HepG2 (cell line): ENCODE measurements around the gene IL1RL2. TPM values are rescaled to one million over a fixed set of nuclear protein-coding genes. Genes with fewer than 3 reads are reported as not detected.

Experiments used
- ETV5 ChIP-seq: IDR thresholded peaks from 2 replicates; pipeline ENCODE4 v1.6.1; 2018; ENCODE audit warnings: missing biosample characterization, missing genetic modification reagents, inconsistent platforms, borderline replicate concordance
- HMG20A ChIP-seq: IDR thresholded peaks from 2 replicates; pipeline ENCODE4 v1.6.1; 2016; ENCODE audit warnings: borderline replicate concordance
- MED13 ChIP-seq: sonication (generic); formaldehyde crosslinking; IDR thresholded peaks from 2 replicates; pipeline ENCODE4 v1.5.0; 2020; ENCODE audit warnings: missing genetic modification reagents
- PAWR ChIP-seq: sonication (generic); formaldehyde crosslinking; IDR thresholded peaks from 2 replicates; pipeline ENCODE4 v1.4.0; 2020; ENCODE audit warnings: missing genetic modification reagents, mild to moderate bottlenecking, borderline replicate concordance
- RBM39 ChIP-seq: fragments of 200-400 bp; formaldehyde crosslinking; IDR thresholded peaks from one replicate; pipeline ENCODE4 v1.6.1; 2018; ENCODE audit warnings: antibody characterized with exemption, mild to moderate bottlenecking, low read depth, low read length; ENCODE audit not compliant: poor library complexity, severe bottlenecking
- SIX1 ChIP-seq: sonication (generic); formaldehyde crosslinking; IDR thresholded peaks from 2 replicates; pipeline ENCODE4 v1.4.0; 2020; ENCODE audit warnings: missing genetic modification reagents, borderline replicate concordance
- SP140L ChIP-seq: sonication (generic); formaldehyde crosslinking; IDR thresholded peaks from 2 replicates; pipeline ENCODE4 v1.4.0; 2020; ENCODE audit warnings: missing genetic modification reagents, borderline replicate concordance
- TRIM24 ChIP-seq: sonication (generic); formaldehyde crosslinking; IDR thresholded peaks from 2 replicates; pipeline ENCODE4 v1.8.0; 2022; ENCODE audit warnings: mild to moderate bottlenecking, missing genetic modification reagents
- ZFP36 ChIP-seq: fragments of 150-350 bp; IDR thresholded peaks from 2 replicates; pipeline ENCODE4 v1.6.1; 2018; ENCODE audit warnings: borderline replicate concordance, low read length, low read depth; ENCODE audit not compliant: partially characterized antibody
- ZMYM2 ChIP-seq: sonication (generic); formaldehyde crosslinking; IDR thresholded peaks from 2 replicates; pipeline ENCODE4 v1.8.0; 2022; ENCODE audit warnings: mild to moderate bottlenecking, missing genetic modification reagents
- ZNF160 ChIP-seq: sonication (generic); formaldehyde crosslinking; IDR thresholded peaks from 2 replicates; pipeline ENCODE4 v1.8.0; 2022; ENCODE audit warnings: mild to moderate bottlenecking, inconsistent platforms, missing genetic modification reagents
- ZNF432 ChIP-seq: sonication (generic); formaldehyde crosslinking; IDR thresholded peaks from 2 replicates; pipeline ENCODE4 v1.5.0; 2020; ENCODE audit warnings: missing genetic modification reagents, mild to moderate bottlenecking, borderline replicate concordance
- ZNF550 ChIP-seq: sonication (generic); formaldehyde crosslinking; IDR thresholded peaks from 2 replicates; pipeline ENCODE4 v1.4.0; 2020; ENCODE audit warnings: mild to moderate bottlenecking, missing genetic modification reagents, borderline replicate concordance
- ZNF672 ChIP-seq: sonication (generic); formaldehyde crosslinking; IDR thresholded peaks from 2 replicates; pipeline ENCODE4 v1.8.1; 2022; ENCODE audit warnings: missing genetic modification reagents
- ZNF768 ChIP-seq: sonication (generic); formaldehyde crosslinking; IDR thresholded peaks from 2 replicates; pipeline ENCODE4 v1.4.0; 2020; ENCODE audit warnings: missing genetic modification reagents
- ZNF782 ChIP-seq: sonication (generic); formaldehyde crosslinking; IDR thresholded peaks from 2 replicates; pipeline ENCODE4 v1.4.0; 2020; ENCODE audit warnings: missing genetic modification reagents, mild to moderate bottlenecking, borderline replicate concordance
- ZNF839 ChIP-seq: sonication (generic); formaldehyde crosslinking; IDR thresholded peaks from 2 replicates; pipeline ENCODE4 v1.4.0; 2020; ENCODE audit warnings: missing genetic modification reagents, mild to moderate bottlenecking, borderline replicate concordance
- polyA plus RNA-seq, 8 experiments: library from polyadenylated mRNA; depleted of rRNA in 3 of 8; stranded (reverse) in 7 of 8; unstranded in 1 of 8; fragments of >200 nt; fragmentation: Illumina TruSeq in 4 of 8; extraction: Trizol in 4 of 8; gene quantifications; 2 replicates each; pipeline versions ENCODE4 v1.2.1 to v1.2.3, GENCODE V29; 2011 to 2016; ENCODE audit warnings: low read depth in 4 of 8, missing spikeins in 1 of 8, mixed read lengths in 1 of 8; ENCODE audit not compliant: insufficient read depth in 1 of 8
- total RNA-seq, 5 experiments: library from RNA; depleted of rRNA; stranded (reverse); fragments of >200 nt; fragmentation: Illumina TruSeq; extraction: Trizol; gene quantifications; 2 replicates each; pipeline ENCODE4 v1.2.3, GENCODE V29; 2016; ENCODE audit warnings: low read depth in 1 of 5
- TF ChIP-seq, protein P1 (sequence below): IDR thresholded peaks from 2 replicates; pipeline ENCODE4 v1.6.1; 2016; ENCODE audit warnings: low read depth
- TF ChIP-seq, protein P2 (sequence below): sonication (generic); formaldehyde crosslinking; IDR thresholded peaks from 2 replicates; pipeline ENCODE4 v1.9.0; 2022; ENCODE audit warnings: missing genetic modification reagents, mild to moderate bottlenecking, borderline replicate concordance
- TF ChIP-seq, protein P3 (sequence below): sonication (generic); formaldehyde crosslinking; IDR thresholded peaks from 2 replicates; pipeline ENCODE4 v1.4.0; 2020; ENCODE audit warnings: missing genetic modification reagents
- TF ChIP-seq, protein P4 (sequence below): sonication (generic); formaldehyde crosslinking; IDR thresholded peaks from 2 replicates; pipeline ENCODE4 v1.4.0; 2020; ENCODE audit warnings: missing genetic modification reagents

The IL1RL2 gene
- total and polyA plus RNA-seq, 2 of the 13 experiments (the other 11 are each of a cell fraction or from before 2014, with no cell fraction given): 0.03 TPM; not detected in 1

DNA sequence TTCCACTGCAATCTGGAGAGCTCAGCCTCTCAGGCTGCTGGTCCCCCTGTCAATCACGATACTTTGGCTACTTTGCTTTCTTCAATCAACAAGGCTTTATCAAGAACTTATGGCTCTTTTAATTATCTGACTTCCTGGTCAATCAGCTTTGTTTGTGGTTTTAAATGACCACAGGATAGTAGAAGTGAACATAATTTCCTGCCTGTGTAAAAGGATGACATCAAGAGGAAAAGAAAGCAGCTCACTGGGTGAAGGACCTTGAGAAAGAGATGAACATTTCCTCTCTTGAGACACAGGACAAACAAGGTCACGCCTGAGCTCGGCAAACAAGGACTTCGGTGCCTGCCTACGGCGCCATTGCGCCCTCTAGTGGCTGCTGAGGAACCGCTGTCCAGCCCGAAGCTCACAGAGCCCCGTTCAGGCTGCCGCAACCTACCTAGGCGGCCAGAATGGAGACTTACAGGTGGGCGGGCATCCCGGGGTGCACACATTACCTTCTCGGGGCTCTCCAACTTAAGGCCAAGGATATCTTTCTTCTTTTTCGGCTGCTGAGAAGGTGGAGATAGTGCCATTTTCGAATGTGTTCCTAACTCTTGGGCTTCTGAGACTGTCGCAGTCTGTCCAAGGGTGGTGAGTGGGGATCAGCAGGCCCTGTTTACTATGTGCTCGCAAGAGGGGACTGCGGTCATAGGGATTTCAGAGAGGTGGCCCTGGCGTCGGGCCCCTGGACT is 54.0 kb downstream of the IL1RL2 start (continued):
- TF ChIP-seq ZFP36 (peak; percentile 40), MED13 (CRISPR knock-in tag) (no peak), ZNF550 (CRISPR knock-in tag) (0 out of 2 replicates have a peak, but pooled peaks have one; percentile 18), ETV5 (CRISPR knock-in tag) (peak; percentile 89), ZMYM2 (CRISPR knock-in tag) (peak; percentile 73; the same call in 1 of the 2 replicates), ZNF432 (no peak), ZNF782 (no peak; the same call in 1 of the 2 replicates), ZNF768 (peak; percentile 78; the same call in 1 of the 2 replicates), RBM39 (no peak), SP140L (CRISPR knock-in tag) (no peak), PAWR (CRISPR knock-in tag) (no peak), ZNF672 (CRISPR knock-in tag) (no peak), SIX1 (peak; percentile 48; the same call in 1 of the 2 replicates), ZNF839 (peak; percentile 79; the same call in 1 of the 2 replicates), ZNF160 (CRISPR knock-in tag) (peak; percentile 57; the same call in 1 of the 2 replicates), TRIM24 (CRISPR knock-in tag) (peak; percentile 51; the same call in 1 of the 2 replicates), HMG20A (CRISPR knock-in tag) (peak; percentile 88)
- TF ChIP-seq, protein P1, sequence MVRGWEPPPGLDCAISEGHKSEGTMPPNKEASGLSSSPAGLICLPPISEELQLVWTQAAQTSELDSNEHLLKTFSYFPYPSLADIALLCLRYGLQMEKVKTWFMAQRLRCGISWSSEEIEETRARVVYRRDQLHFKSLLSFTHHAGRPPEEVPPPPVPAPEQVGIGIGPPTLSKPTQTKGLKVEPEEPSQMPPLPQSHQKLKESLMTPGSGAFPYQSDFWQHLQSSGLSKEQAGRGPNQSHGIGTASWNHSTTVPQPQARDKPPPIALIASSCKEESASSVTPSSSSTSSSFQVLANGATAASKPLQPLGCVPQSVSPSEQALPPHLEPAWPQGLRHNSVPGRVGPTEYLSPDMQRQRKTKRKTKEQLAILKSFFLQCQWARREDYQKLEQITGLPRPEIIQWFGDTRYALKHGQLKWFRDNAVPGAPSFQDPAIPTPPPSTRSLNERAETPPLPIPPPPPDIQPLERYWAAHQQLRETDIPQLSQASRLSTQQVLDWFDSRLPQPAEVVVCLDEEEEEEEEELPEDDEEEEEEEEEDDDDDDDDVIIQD (CRISPR knock-in tag): peak; percentile 87
- TF ChIP-seq, protein P2, sequence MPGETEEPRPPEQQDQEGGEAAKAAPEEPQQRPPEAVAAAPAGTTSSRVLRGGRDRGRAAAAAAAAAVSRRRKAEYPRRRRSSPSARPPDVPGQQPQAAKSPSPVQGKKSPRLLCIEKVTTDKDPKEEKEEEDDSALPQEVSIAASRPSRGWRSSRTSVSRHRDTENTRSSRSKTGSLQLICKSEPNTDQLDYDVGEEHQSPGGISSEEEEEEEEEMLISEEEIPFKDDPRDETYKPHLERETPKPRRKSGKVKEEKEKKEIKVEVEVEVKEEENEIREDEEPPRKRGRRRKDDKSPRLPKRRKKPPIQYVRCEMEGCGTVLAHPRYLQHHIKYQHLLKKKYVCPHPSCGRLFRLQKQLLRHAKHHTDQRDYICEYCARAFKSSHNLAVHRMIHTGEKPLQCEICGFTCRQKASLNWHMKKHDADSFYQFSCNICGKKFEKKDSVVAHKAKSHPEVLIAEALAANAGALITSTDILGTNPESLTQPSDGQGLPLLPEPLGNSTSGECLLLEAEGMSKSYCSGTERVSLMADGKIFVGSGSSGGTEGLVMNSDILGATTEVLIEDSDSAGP (CRISPR knock-in tag): peak; percentile 80
- TF ChIP-seq, protein P3, sequence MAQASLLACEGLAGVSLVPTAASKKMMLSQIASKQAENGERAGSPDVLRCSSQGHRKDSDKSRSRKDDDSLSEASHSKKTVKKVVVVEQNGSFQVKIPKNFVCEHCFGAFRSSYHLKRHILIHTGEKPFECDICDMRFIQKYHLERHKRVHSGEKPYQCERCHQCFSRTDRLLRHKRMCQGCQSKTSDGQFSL (CRISPR knock-in tag): no peak
- TF ChIP-seq, protein P4, sequence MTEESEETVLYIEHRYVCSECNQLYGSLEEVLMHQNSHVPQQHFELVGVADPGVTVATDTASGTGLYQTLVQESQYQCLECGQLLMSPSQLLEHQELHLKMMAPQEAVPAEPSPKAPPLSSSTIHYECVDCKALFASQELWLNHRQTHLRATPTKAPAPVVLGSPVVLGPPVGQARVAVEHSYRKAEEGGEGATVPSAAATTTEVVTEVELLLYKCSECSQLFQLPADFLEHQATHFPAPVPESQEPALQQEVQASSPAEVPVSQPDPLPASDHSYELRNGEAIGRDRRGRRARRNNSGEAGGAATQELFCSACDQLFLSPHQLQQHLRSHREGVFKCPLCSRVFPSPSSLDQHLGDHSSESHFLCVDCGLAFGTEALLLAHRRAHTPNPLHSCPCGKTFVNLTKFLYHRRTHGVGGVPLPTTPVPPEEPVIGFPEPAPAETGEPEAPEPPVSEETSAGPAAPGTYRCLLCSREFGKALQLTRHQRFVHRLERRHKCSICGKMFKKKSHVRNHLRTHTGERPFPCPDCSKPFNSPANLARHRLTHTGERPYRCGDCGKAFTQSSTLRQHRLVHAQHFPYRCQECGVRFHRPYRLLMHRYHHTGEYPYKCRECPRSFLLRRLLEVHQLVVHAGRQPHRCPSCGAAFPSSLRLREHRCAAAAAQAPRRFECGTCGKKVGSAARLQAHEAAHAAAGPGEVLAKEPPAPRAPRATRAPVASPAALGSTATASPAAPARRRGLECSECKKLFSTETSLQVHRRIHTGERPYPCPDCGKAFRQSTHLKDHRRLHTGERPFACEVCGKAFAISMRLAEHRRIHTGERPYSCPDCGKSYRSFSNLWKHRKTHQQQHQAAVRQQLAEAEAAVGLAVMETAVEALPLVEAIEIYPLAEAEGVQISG (CRISPR knock-in tag): peak; percentile 82
